ENCODE data around the gene RBP4.

The RBP4 gene

DNA sequence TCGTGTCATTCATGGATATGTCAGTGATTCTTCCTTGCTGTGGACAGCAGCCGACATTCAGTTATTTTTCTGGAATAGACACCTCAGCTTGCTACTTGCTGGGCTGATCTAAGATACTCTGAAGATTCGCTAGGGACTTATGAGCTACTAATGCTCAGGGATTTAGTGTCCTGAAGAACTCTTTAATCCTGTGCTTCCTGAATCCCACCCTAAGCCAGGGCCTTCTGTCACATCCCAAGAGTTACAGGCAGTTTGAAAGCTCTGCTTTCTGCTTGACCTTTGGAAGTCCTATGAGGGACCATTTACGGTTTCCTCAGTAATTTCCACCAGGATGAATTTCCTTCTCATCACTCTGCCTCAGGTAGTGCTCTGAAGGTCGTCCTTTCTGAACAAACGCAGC, 11.3 kb upstream of the RBP4 start, which contains the start of gene PDE6C:
TSS of gene PDE6C (plus strand) at position 227 of the 400 bp plus-strand sequence. CDS start 189 bp downstream, outside the sequence.
- no peak within 1 kb of the TSS for H3K27ac ChIP-seq (ENCODE audit: low read depth, low read length)
- H3K4me3 ChIP-seq (ENCODE audit: low read length), result no peak within 1 kb of the TSS
- no peaks in the 10 kb centered on the region for H3K4me1 ChIP-seq (ENCODE audit: control insufficient read depth, low read depth, low read length)
- H3K79me1 ChIP-seq (ENCODE audit: low read length), result no peaks in the 10 kb centered on the region
- H3K4ac ChIP-seq (ENCODE audit: low read depth, low read length), result no peak within 1 kb of the TSS
- no peak within 1 kb of the TSS for H4K5ac ChIP-seq (ENCODE audit: low read length)
- WGBS (ENCODE audit: extremely low coverage, insufficient coverage, low lambda C conversion rate), result no CpG with 5 or more reads among the region's 6 CpGs
- H3K36me3 ChIP-seq (ENCODE audit: control insufficient read depth, insufficient read depth, low read length), result no peaks in the 10 kb centered on the region
- H3K4me2 ChIP-seq (ENCODE audit: low read length), result no peak within 1 kb of the TSS
- H2AK5ac ChIP-seq (ENCODE audit: low read length), result no peak within 1 kb of the TSS
- no peaks in the 10 kb centered on the region for H3K79me2 ChIP-seq (ENCODE audit: control insufficient read depth, insufficient read depth, low read length)
- H2BK5ac ChIP-seq (ENCODE audit: low read length), result no peak within 1 kb of the TSS
- H3K9ac ChIP-seq (ENCODE audit: low read length), result no peak within 1 kb of the TSS
- no peak within 1 kb of the TSS for H3K18ac ChIP-seq (ENCODE audit: low read length)
- no peak within 1 kb of the TSS for H3K56ac ChIP-seq (ENCODE audit: low read length)
- no peaks in the 10 kb centered on the region for H3K27me3 ChIP-seq (ENCODE audit: insufficient read depth, low read length, poor library complexity)
- no peak for DNase-seq
- no peak within 1 kb of the TSS for H2BK120ac ChIP-seq (ENCODE audit: low read depth, low read length)
- H2BK15ac ChIP-seq (replicated peaks; ENCODE audit: low read depth), result no peak within 1 kb of the TSS
- H3K23ac ChIP-seq (ENCODE audit: low read length), result no peak within 1 kb of the TSS
- H4K8ac ChIP-seq (ENCODE audit: low read depth, low read length), result no peak within 1 kb of the TSS

DNA sequence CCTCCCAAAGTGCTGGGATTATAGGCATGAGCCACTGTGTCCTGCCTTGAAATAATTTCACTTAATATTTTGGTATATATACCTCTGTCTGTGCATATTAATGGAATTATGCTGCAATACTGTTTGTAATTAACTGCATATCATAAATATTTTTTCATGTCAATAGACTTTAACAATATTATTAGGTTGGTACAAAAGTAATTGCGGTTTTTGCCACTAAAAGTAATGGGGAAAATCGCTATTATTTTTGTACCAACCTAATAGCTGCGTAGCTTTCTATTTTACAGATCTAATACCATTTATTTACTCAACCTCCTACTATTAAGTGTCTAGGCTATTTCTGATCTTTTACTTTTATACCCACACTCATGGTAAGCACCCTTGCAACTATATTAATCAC, 7.4 kb upstream of the RBP4 start:
- no CpG with 5 or more reads among the region's 3 CpGs for WGBS (ENCODE audit: extremely low coverage, insufficient coverage, low lambda C conversion rate)

GRCh38 chr10:93604146-93604545, 3.1 kb upstream of the RBP4 start:
- H3K18ac ChIP-seq (ENCODE audit: low read length), result no peak overlapping the region
- DNase-seq, result no peak
- WGBS (ENCODE audit: extremely low coverage, insufficient coverage, low lambda C conversion rate), result no CpG with 5 or more reads among the region's 2 CpGs

More for the DNA sequence above, 7.4 kb upstream of the RBP4 start:
- Histone ChIP-seq H2BK120ac (ENCODE audit: low read depth, low read length) (no peak overlapping the region), H3K79me2 (ENCODE audit: control insufficient read depth, insufficient read depth, low read length) (no peaks in the 10 kb centered on the region), H2AK5ac (ENCODE audit: low read length) (no peak overlapping the region), H4K5ac (ENCODE audit: low read length) (no peak overlapping the region), H3K79me1 (ENCODE audit: low read length) (no peaks in the 10 kb centered on the region), H2BK5ac (ENCODE audit: low read length) (no peak overlapping the region), H2BK15ac (replicated peaks; ENCODE audit: low read depth) (no peak overlapping the region), H4K8ac (ENCODE audit: low read depth, low read length) (no peak overlapping the region), H3K4me3 (ENCODE audit: low read length) (no peak overlapping the region), H3K27ac (ENCODE audit: low read depth, low read length) (no peak overlapping the region), H3K9ac (ENCODE audit: low read length) (no peak overlapping the region), H3K4me2 (ENCODE audit: low read length) (no peak overlapping the region), H3K36me3 (ENCODE audit: control insufficient read depth, insufficient read depth, low read length) (no peaks in the 10 kb centered on the region), H3K4me1 (ENCODE audit: control insufficient read depth, low read depth, low read length) (no peaks in the 10 kb centered on the region), H3K4ac (ENCODE audit: low read depth, low read length) (no peak overlapping the region), H3K18ac (ENCODE audit: low read length) (no peak overlapping the region), H3K56ac (ENCODE audit: low read length) (no peak overlapping the region), H3K27me3 (ENCODE audit: insufficient read depth, low read length, poor library complexity) (no peaks in the 10 kb centered on the region), H3K23ac (ENCODE audit: low read length) (no peak overlapping the region)
- DNase-seq, result no peak

GRCh38 chr10:93603023-93603422, 2.0 kb upstream of the RBP4 start:
- Histone ChIP-seq H4K5ac (ENCODE audit: low read length) (no peak overlapping the region), H3K4me2 (ENCODE audit: low read length) (no peak overlapping the region), H3K9ac (ENCODE audit: low read length) (no peak overlapping the region), H3K56ac (ENCODE audit: low read length) (no peak overlapping the region), H3K23ac (ENCODE audit: low read length) (no peak overlapping the region), H4K8ac (ENCODE audit: low read depth, low read length) (no peak overlapping the region), H3K4me1 (ENCODE audit: control insufficient read depth, low read depth, low read length) (peaks cover 2% of the 10 kb centered on the region), H3K18ac (ENCODE audit: low read length) (no peak overlapping the region), H3K27me3 (ENCODE audit: insufficient read depth, low read length, poor library complexity) (peaks cover 20% of the 10 kb centered on the region), H3K4me3 (ENCODE audit: low read length) (no peak overlapping the region), H3K36me3 (ENCODE audit: control insufficient read depth, insufficient read depth, low read length) (no peaks in the 10 kb centered on the region), H3K27ac (ENCODE audit: low read depth, low read length) (no peak overlapping the region), H3K4ac (ENCODE audit: low read depth, low read length) (no peak overlapping the region), H2AK5ac (ENCODE audit: low read length) (no peak overlapping the region), H3K79me1 (ENCODE audit: low read length) (no peaks in the 10 kb centered on the region), H2BK120ac (ENCODE audit: low read depth, low read length) (no peak overlapping the region), H2BK15ac (replicated peaks; ENCODE audit: low read depth) (no peak overlapping the region), H2BK5ac (ENCODE audit: low read length) (no peak overlapping the region), H3K79me2 (ENCODE audit: control insufficient read depth, insufficient read depth, low read length) (no peaks in the 10 kb centered on the region)
- no CpG with 5 or more reads among the region's 2 CpGs for WGBS (ENCODE audit: extremely low coverage, insufficient coverage, low lambda C conversion rate)
- no peak for DNase-seq

More at GRCh38 chr10:93604146-93604545, 3.1 kb upstream of the RBP4 start:
- Histone ChIP-seq H3K4me2 (ENCODE audit: low read length) (no peak overlapping the region), H3K4me3 (ENCODE audit: low read length) (no peak overlapping the region), H3K36me3 (ENCODE audit: control insufficient read depth, insufficient read depth, low read length) (no peaks in the 10 kb centered on the region), H4K5ac (ENCODE audit: low read length) (no peak overlapping the region), H3K23ac (ENCODE audit: low read length) (no peak overlapping the region), H3K27me3 (ENCODE audit: insufficient read depth, low read length, poor library complexity) (peaks cover 20% of the 10 kb centered on the region), H2AK5ac (ENCODE audit: low read length) (no peak overlapping the region), H2BK5ac (ENCODE audit: low read length) (no peak overlapping the region), H3K4me1 (ENCODE audit: control insufficient read depth, low read depth, low read length) (peaks cover 2% of the 10 kb centered on the region), H4K8ac (ENCODE audit: low read depth, low read length) (no peak overlapping the region), H2BK15ac (replicated peaks; ENCODE audit: low read depth) (no peak overlapping the region), H3K27ac (ENCODE audit: low read depth, low read length) (no peak overlapping the region), H3K79me2 (ENCODE audit: control insufficient read depth, insufficient read depth, low read length) (no peaks in the 10 kb centered on the region), H3K9ac (ENCODE audit: low read length) (no peak overlapping the region), H3K4ac (ENCODE audit: low read depth, low read length) (no peak overlapping the region), H3K56ac (ENCODE audit: low read length) (no peak overlapping the region), H3K79me1 (ENCODE audit: low read length) (no peaks in the 10 kb centered on the region), H2BK120ac (ENCODE audit: low read depth, low read length) (no peak overlapping the region)

DNA sequence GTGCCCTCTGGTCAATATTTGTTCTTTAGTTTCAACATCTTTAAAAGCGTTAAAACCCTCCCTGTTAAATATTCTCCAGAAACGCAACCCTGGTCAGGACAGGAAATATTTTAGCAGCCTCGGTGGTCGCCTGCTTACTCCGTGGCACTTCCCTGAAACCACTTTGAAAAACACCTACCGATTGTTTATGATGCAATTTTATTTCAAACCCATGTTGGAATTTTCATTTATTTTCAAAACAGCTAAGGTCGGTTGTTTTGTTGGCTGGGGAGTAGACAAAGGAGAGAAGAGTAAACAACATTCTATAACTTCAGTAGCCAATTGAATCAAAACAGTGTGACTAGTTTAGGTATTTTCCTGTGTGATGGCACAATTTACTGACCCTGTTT, 733 bp upstream of the RBP4 start:
- H2AK5ac ChIP-seq (ENCODE audit: low read length), result no peak overlapping the region
- H3K36me3 ChIP-seq (ENCODE audit: control insufficient read depth, insufficient read depth, low read length), result no peaks in the 10 kb centered on the region
- no peak overlapping the region for H3K4ac ChIP-seq (ENCODE audit: low read depth, low read length)
- H3K4me3 ChIP-seq (ENCODE audit: low read length), result no peak overlapping the region
- no peak overlapping the region for H3K4me2 ChIP-seq (ENCODE audit: low read length)
- H3K23ac ChIP-seq (ENCODE audit: low read length), result no peak overlapping the region
- no peak for DNase-seq
- H3K18ac ChIP-seq (ENCODE audit: low read length), result no peak overlapping the region
- H3K79me2 ChIP-seq (ENCODE audit: control insufficient read depth, insufficient read depth, low read length), result no peaks in the 10 kb centered on the region
- H3K9ac ChIP-seq (ENCODE audit: low read length), result no peak overlapping the region
- no peak overlapping the region for H3K27ac ChIP-seq (ENCODE audit: low read depth, low read length)
- no peaks in the 10 kb centered on the region for H3K79me1 ChIP-seq (ENCODE audit: low read length)
- H3K56ac ChIP-seq (ENCODE audit: low read length), result no peak overlapping the region
- peaks cover 20% of the 10 kb centered on the region for H3K27me3 ChIP-seq (ENCODE audit: insufficient read depth, low read length, poor library complexity)
- no CpG with 5 or more reads among the region's 7 CpGs for WGBS (ENCODE audit: extremely low coverage, insufficient coverage, low lambda C conversion rate)
- no peak overlapping the region for H2BK15ac ChIP-seq (replicated peaks; ENCODE audit: low read depth)
- no peak overlapping the region for H2BK5ac ChIP-seq (ENCODE audit: low read length)
- no peak overlapping the region for H2BK120ac ChIP-seq (ENCODE audit: low read depth, low read length)
- no peak overlapping the region for H4K8ac ChIP-seq (ENCODE audit: low read depth, low read length)
- no peak overlapping the region for H4K5ac ChIP-seq (ENCODE audit: low read length)
- H3K4me1 ChIP-seq (ENCODE audit: control insufficient read depth, low read depth, low read length), result peaks cover 2% of the 10 kb centered on the region

- Histone ChIP-seq H2BK5ac (ENCODE audit: low read length) (no peak overlapping the region), H4K8ac (ENCODE audit: low read depth, low read length) (no peak overlapping the region), H4K5ac (ENCODE audit: low read length) (no peak overlapping the region), H3K79me1 (ENCODE audit: low read length) (no peaks in the 10 kb centered on the region), H3K27ac (ENCODE audit: low read depth, low read length) (no peak overlapping the region), H3K4ac (ENCODE audit: low read depth, low read length) (no peak overlapping the region), H3K56ac (ENCODE audit: low read length) (peak overlapping the region; percentile 72), H3K79me2 (ENCODE audit: control insufficient read depth, insufficient read depth, low read length) (no peaks in the 10 kb centered on the region), H3K36me3 (ENCODE audit: control insufficient read depth, insufficient read depth, low read length) (no peaks in the 10 kb centered on the region), H3K4me1 (ENCODE audit: control insufficient read depth, low read depth, low read length) (peaks cover 2% of the 10 kb centered on the region), H2BK120ac (ENCODE audit: low read depth, low read length) (no peak overlapping the region), H3K4me2 (ENCODE audit: low read length) (peak overlapping the region; percentile 41), H2AK5ac (ENCODE audit: low read length) (no peak overlapping the region), H3K4me3 (ENCODE audit: low read length) (no peak overlapping the region), H2BK15ac (replicated peaks; ENCODE audit: low read depth) (no peak overlapping the region), H3K9ac (ENCODE audit: low read length) (no peak overlapping the region), H3K18ac (ENCODE audit: low read length) (no peak overlapping the region), H3K27me3 (ENCODE audit: insufficient read depth, low read length, poor library complexity) (peaks cover 20% of the 10 kb centered on the region), H3K23ac (ENCODE audit: low read length) (peak overlapping the region; percentile 18)
- peak; percentile 18 for DNase-seq
- WGBS (ENCODE audit: extremely low coverage, insufficient coverage, low lambda C conversion rate), result no CpG with 5 or more reads among the region's 60 CpGs
These were observed 439 bp downstream of the RBP4 start for GRCh38 chr10:93600446-93601145.
